HPDE6-E6E7 (cell line): ENCODE results near the gene TNPO2.
"Not testable (repeated sequence)": the region's sequence is repeated elsewhere in the genome, so short reads cannot be mapped to it uniquely, and the experiment has no call there.

ENCODE experiments used
- DNase-seq: peaks from one replicate; pipeline ENCODE4 v3.0.0; 2011; ENCODE audit warnings: missing footprints; ENCODE audit errors: extremely low spot score

Gene TNPO2

GRCh38 chr19:12705654-12706331 lies 17.9 kb downstream of the TNPO2 start:
- DNase-seq, result no peak

DNA sequence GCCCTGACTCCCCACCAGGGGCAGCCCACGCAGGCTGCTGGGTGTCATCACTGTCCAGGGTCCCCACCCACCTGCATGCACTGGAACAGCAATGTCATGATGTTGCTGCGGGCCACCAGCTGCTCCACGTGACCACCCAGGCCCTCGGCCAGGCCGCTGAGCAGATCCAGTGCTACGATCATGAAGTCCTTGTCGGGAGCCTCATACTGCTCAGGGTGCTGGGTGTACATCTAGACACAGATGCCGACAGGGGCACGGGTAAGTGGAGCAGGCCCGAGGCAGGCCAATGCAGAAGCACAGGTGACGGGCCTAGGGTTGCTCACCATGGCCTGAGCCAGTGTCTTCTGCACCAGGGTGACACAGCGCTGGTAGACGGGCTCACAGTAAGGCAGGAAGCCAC lies 18.6 kb downstream of the TNPO2 start:
- no peak for DNase-seq

- no peak for DNase-seq
Measured at GRCh38 chr19:12703046-12703445, 20.7 kb downstream of the TNPO2 start.

GRCh38 chr19:12701596-12702282 lies 22.0 kb downstream of the TNPO2 start:
- no peak for DNase-seq

DNA sequence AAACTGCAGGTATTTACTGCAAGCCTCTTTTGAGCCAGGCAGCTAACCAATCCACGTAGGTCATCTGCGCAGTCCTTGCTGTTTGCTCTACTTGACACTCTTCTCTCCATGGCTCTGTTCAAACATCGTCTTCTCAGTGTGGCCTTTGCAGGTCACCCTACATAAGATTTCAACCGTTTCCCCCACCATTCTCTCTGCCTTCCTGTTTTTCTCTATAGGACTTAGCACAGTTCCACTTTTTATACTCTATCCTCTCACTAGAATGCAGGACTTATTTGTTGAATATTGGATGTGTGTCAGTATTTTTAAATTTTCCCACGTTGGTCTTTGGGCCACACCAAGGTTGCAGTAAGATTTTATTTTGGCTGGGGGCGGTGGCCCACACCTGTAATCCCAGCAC lies 25.6 kb downstream of the TNPO2 start:
- DNase-seq, result no peak

GRCh38 chr19:12697425-12697824 lies 26.3 kb downstream of the TNPO2 start:
- not testable (repeated sequence) for DNase-seq

- peak; percentile 93 for DNase-seq
Measured at GRCh38 chr19:12696366-12697335, 27.1 kb downstream of the TNPO2 start, which contains the start of gene FBXW9. FBXW9 (minus strand) TSS chr19:12696631; CDS start chr19:12696581, 50 bp downstream.

- DNase-seq, result no peak
Measured at GRCh38 chr19:12695997-12696365, 27.8 kb downstream of the TNPO2 start.

DNA sequence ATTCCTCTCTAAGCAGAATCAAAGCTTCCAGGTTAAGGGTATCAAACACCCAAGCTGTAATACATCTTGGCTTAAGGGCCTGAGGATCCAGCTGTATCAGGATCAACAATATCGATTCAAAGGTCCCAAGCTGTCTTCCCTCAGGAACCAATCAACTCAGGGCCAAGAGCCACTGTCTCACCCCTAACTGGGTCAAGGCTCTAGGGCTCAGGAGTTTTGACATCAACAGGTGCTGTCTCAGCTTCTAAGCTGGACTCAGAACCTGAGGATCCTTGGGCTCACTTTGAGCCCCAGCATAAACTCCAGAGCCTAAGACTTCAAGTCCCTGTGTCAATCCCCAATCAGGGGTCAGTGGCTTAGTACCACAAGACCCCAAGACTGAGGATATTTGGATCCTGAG lies 28.2 kb downstream of the TNPO2 start:
- no peak for DNase-seq

- no peak for DNase-seq
Measured at GRCh38 chr19:12695096-12695495, 28.6 kb downstream of the TNPO2 start.

DNA sequence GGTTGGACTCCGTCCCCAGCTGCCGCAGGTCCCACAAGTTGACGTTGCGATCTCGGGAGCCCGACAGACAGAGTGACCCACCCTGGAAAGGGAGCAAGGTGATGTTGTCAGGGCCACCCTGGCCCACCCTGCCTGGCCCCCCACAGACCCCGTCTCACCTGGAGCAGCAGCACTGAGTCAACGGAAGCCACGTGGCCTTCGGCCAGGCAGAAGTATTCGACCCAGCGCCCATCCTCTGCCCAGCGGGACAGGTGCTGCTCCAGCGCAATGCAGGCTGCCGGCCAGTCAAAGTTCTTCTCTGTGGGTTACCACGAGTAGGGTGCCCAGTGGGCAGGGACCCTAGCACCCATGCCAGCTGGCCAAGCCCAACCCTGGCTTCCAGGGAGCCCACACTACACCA lies 29.1 kb downstream of the TNPO2 start:
- no peak for DNase-seq

DNA sequence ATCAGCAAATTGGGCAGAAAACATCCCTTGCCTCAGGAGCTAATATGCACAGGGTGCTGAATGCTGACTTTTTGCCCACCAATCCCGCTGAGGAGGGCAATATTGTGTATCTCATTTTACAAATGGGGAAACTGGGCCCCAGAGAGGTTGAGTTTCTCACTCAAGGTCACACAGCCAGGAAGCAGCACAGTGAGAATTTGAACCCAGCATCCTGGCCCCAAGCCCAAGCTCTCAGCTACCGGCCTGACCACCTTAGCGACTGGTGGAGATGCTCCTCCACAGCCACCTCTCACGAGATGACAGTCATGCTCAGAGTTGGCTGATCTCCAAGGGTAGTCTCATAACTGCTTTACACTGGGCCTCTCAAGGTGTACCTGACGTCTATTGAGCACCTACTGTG lies 30.8 kb downstream of the TNPO2 start:
- no peak for DNase-seq

DNA sequence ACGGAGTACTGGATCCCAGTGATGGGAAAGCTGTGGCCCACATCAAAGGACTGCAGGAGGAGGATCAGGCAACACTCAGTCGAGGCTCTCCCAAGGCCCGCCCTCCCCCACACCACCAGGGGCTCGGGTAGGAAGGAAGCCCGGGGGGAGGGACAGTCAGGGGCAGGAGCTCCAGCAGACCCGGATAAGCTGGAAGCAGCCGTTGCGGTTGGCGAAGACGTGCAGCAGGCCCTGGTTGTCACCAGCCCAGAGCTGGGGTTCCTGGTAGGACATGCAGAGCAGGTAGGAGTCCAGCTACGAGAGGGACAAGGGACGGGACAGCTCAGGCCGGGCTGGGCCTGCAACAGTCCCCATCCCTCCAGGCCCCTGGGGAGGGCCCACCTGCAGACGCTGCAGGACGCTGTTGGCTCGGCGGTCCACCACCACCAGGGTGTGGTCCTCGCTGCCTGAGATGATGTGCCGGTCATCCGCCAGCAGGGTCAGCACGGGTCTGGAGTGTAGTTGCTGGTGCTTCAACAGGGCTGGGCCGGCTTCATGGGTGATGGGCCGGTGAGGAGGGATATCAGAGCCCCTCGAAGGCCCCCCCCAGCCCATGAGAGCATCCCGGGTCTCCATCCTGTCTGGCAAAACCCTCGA lies 34.0 kb downstream of the TNPO2 start:
- no peak for DNase-seq

DNA sequence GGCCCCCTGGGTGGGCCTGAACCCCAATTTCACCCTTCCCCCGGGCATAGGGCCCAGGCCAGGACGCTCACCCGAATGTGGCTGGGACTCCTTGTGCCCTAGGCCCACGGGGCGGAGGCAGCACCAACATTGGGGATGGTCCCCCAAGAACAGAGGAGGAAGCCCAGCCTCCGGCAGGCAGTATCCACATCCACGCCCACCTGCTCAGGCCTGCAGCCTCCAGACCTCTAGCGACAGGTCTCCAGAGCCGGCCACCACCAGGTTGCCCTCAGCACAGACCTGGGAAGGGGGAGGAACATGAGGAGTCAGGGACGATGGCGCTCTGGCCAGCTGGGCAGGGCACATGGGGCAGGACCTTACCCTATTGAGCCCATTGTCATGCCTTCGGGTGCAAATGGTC lies 34.7 kb downstream of the TNPO2 start:
- DNase-seq, result no peak

DNA sequence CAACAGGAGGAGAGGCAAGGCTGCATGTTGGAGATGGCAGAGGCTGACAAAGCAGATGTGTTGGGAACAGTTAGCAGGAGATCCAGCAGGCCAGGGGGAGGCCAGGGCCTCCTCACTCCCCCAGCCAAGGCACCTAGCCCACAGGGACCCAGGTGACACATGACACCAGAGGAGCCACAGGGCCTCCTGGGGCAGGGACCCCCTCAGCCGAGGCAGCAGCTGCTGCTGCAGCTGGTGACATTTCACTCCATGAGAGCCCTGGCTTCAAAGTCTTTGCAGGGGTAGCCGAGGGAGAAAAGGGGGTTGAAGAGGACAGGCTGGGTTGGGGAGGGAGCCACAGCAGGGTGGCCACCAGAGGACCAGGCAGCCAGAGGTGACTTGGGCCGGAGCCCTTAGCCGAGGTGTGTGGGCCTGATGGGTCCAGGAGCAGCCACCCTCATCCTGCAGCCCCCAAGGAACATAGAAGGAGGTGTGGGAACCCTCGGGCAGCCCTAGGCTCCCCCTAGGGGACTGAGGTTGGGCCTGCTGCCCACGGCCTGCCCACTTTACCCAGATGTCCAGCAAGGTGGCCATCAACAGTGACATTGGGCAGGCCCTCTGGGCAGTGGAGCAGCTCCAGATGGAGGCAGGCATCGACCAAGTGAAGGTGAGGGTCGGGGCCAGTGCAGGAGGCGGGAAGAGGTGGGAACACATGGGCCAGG lies 36.1 kb downstream of the TNPO2 start, which contains the start of gene GNG14:
TSS of gene GNG14 (plus strand) at position 503 of the 701 bp plus-strand sequence. CDS start at position 554, 51 bp downstream.
- no peak for DNase-seq

DNA sequence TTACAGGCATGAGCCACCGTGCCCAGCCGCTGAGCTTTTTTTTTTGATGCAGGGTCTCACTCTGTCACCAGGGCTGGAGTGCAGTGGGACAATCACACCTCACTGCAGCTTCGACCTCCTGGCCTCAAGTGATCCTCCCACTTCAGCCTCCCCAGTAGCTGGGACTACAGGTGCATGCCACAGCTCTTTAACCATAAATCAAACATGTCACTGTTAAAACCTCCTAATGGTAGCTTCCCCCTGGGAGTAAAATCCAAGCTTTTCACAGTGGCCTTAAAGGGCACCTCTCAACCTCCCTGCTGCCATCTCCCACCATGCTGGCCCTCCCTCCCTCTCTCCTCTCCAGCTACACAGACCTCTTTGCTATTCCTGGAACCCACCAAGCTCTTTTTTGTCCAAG lies 37.9 kb downstream of the TNPO2 start:
- DNase-seq, result no peak

DNA sequence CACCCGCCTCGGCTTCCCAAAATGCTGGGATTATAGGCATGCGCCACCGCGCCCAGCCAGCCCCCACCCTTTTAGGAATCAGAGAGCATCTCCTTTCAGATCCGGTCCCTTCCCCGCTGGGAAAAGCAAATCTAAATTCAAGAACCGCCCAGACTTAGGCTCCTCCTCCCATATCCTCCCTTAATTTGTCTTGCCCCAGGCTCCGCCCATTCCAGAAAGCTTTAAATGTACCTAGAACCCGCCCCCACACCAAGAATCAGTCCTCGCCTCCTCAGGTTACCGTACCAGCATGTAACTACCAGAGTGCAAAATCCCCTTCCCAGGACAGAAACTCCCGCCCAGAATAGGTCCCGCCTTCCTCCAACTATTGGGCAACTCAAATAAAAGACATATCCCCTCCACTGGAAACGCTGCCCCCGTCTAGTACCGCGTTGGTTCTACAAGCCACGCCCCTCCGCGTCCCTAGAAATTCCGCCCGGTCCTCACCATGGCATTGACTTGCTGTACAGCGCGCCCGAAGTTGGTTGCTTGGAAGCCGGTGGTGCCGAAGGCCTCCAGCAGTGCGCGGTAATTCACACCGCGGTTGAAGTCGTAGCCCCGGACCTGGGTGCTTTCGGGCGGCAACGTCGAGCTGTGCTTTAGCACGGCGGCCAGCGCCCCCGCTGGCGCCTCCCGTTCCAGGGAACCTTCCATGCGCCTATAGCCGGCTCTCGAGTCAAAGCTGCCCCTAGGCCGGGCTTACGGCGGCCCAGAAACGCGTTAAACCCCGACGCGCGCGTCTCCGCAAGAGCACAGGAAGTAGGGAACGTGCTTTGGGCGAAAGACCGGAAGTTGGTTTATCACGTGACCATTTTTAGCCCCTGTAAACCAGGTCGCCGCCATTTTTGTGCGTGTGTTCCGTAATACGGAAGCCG lies 42.4 kb downstream of the TNPO2 start, which contains the start of gene DHPS:
TSS of gene DHPS (minus strand) at position 807 of the 914 bp plus-strand sequence. CDS start at position 693, 114 bp downstream.
- DNase-seq, result peak; percentile 89

DNA sequence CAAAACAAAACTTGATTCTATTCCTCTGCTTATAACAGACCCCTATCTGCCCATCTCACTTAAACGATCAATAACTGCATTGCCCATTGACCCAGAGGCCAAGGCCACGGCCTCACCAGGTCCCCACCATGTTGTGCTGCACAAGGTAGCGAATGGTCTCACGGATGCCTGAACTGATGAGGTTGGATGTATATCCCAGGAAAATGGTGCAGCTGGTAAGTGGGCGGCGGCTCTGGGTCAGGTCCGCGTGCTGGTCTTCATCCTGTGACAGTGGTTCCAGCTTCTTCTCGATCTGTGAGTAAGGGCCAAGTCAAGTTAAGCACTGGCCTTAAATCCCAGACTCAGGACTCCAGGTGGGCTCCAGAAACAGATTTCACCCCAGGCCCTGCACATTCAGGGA lies 43.7 kb downstream of the TNPO2 start:
- DNase-seq, result no peak

GRCh38 chr19:12678039-12678438 lies 45.7 kb downstream of the TNPO2 start:
- DNase-seq, result not testable (repeated sequence)

DNA sequence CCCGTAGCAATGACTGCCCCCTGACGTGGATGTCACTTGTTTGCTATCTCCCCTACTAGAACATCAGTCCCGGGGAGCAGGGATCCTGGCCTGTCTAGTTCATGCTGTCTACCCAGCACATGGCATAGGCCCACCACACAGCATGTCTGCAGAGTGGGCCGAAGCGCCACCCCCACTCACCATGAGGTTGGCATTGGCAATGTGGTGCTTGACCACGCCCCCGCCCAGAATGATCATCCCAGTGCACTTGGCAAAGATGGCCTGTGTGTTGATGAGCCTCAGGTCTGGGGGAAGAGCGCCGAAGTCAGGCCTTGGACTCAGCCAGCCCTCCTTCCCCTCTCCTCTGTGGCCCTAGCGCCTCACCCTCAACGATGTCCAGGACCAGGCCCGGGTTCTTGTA lies 46.8 kb downstream of the TNPO2 start:
- DNase-seq, result no peak
